Measurements from ENCODE around the gene HS6ST1.

HS6ST1 gene

DNA sequence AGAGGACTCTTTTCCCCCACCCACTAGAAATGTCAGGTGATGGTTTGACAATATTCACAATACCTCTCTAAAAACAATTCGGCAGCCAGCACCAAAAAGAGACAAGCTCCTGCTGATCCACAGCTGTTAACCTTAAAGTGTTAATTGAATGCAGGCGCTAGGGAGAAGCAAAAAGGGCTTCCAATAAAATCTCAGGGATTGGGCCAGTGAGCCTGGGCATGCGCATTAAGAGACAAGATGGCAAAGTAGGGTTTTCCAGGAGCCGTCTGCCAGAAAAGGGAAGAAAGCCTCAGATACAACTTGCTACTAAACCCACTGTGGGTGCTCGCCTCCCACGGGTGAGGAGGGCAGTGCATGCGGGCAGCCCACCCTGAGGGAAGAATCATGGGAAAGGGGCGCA lies 98.8 kb downstream of the HS6ST1 start:
- H3K36me3 Mint-ChIP-seq (ENCODE audit: insufficient read depth), result no peaks in the 10 kb centered on the region
- H3K4me1 Mint-ChIP-seq, result no peaks in the 10 kb centered on the region
- ATAC-seq (replicated peaks; ENCODE audit: extremely low read depth, poor library complexity, severe bottlenecking) (no peak), DNase-seq (ENCODE audit: low spot score in 2 of 2) (no peak)
- H3K9me3 Mint-ChIP-seq, result no peaks in the 10 kb centered on the region
- H3K4me3 Mint-ChIP-seq, result no peak overlapping the region
- H3K27me3 Mint-ChIP-seq, result peaks cover 35% of the 10 kb centered on the region
- H3K27ac Mint-ChIP-seq (ENCODE audit: low read depth), result no peak overlapping the region

DNA sequence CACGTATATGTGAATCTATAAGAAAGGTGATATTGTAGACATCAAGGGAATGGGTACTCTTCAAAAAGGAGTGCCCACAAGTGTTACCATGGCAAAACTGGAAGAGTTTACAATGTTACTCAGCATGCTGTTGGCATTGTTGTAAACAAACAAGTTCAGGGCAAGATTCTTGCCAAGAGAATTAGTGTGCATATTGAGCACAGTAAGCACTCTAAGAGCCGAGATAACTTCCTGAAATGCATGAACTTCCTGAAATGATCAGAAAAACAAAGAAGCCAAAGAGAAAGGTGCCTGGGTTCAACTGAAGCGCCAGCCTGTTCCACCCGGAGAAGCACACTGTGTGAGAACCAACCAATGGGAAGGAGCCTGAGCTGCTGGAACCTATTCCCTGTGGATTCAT lies 101.0 kb downstream of the HS6ST1 start:
- DNase-seq (ENCODE audit: low spot score in 2 of 2) (no peak), ATAC-seq (replicated peaks; ENCODE audit: extremely low read depth, poor library complexity, severe bottlenecking) (no peak)
- Mint-ChIP-seq H3K4me1 (no peaks in the 10 kb centered on the region), H3K27ac (ENCODE audit: low read depth) (no peak overlapping the region), H3K9me3 (no peaks in the 10 kb centered on the region), H3K36me3 (ENCODE audit: insufficient read depth) (no peaks in the 10 kb centered on the region), H3K4me3 (no peak overlapping the region), H3K27me3 (peaks cover 45% of the 10 kb centered on the region)

DNA sequence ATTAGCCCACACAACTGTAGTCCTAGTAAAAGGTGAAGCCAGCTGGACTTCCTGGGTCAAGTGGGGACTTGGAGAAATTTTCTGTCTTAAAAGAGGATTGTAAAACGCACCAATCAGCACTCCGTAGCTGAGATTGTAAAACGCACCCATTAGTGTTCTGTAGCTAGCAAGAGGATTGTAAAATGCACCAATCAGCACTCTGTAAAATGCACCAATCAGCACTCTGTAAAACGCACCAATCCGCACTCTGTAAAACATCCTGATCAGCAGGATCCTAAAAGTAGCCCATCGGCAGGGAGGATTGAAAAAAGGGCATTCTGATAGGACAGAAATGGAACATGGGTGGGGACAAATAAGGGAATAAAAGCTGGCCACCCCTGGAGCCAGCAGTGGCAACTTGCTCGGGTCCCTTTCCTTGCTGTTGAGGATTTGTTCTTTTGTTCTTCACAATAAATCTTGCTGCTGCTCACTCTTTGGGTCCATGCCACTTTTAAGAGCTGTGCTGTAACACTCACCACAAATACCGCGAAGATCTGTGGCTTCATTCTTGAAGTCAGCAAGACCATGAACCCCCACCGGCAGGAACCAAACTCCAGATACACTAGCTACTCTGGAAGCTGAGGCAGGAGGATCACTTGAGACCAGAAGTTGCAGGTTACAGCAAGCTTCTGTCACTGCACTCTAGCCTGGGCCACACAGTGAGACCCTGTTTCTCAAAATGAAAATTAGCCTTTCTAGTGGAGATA lies 102.6 kb downstream of the HS6ST1 start:
- Mint-ChIP-seq H3K36me3 (ENCODE audit: insufficient read depth) (no peaks in the 10 kb centered on the region), H3K4me1 (no peaks in the 10 kb centered on the region), H3K4me3 (no peak overlapping the region), H3K9me3 (no peaks in the 10 kb centered on the region), H3K27me3 (peaks cover 39% of the 10 kb centered on the region), H3K27ac (ENCODE audit: low read depth) (no peak overlapping the region)
- DNase-seq (ENCODE audit: low spot score in 2 of 2), result no peak
- no peak for ATAC-seq (replicated peaks; ENCODE audit: extremely low read depth, poor library complexity, severe bottlenecking)

Measured in central memory CD8-positive, alpha-beta T cell (primary cell).